Measurements from ENCODE around the gene ZBTB20. TPM values are rescaled to one million over a fixed set of nuclear protein-coding genes. Genes with fewer than 3 reads are reported as not detected.

Gene ZBTB20
- total and polyA plus RNA-seq, 2 donors (not counting 1 experiment from before 2014, with no cell fraction given): 4.0 to 22.5 TPM

- Histone ChIP-seq H3K4me3 (replicated peaks in 1 of 4; ENCODE audit: control extremely low read depth in 1 of 4, insufficient read depth in 1 of 4, low read depth in 3 of 4, low read length in 4 of 4) (no peak overlapping the region), H3K9me3 (ENCODE audit: control insufficient read depth, insufficient read depth, low read depth, low read length) (no peaks in the 10 kb centered on the region), H3K4me2 (ENCODE audit: extremely low read depth, insufficient read depth, low read length) (no peak overlapping the region), H3K27ac (ENCODE audit: insufficient read depth, low read length) (no peak overlapping the region), H2AFZ (ENCODE audit: low read length) (no peak overlapping the region), H3K4me1 (ENCODE audit: control insufficient read depth, extremely low read depth, insufficient read depth, low read length) (no peaks in the 10 kb centered on the region), H4K20me1 (ENCODE audit: control insufficient read depth, extremely low read depth, insufficient read depth, low read length) (no peaks in the 10 kb centered on the region), H3K36me3 (ENCODE audit: control insufficient read depth, insufficient read depth, low read length) (no peaks in the 10 kb centered on the region), H3K9ac (ENCODE audit: insufficient read depth, low read length) (no peak overlapping the region), H3K79me2 (ENCODE audit: control insufficient read depth, insufficient read depth, low read length) (no peaks in the 10 kb centered on the region), H3K27me3 (ENCODE audit: control insufficient read depth, insufficient read depth, low read length) (no peaks in the 10 kb centered on the region)
- no peak for DNase-seq (ENCODE audit: low read depth in 2 of 2)
- TF ChIP-seq CTCF (conservative IDR thresholded peaks at IDR 0.05 in 1 of 2, IDR thresholded peaks at IDR 0.05 in 1 of 2; ENCODE audit: low read depth in 1 of 2, low read length in 2 of 2) (no peak), EZH2 (IDR thresholded peaks at IDR 0.05; ENCODE audit: low read length, missing control alignments) (no peak)
Measured at GRCh38 chr3:114896978-114897377, 250.1 kb downstream of the ZBTB20 start.

- no peak for DNase-seq (ENCODE audit: low read depth in 2 of 2)
- Histone ChIP-seq H3K9me3 (ENCODE audit: control insufficient read depth, insufficient read depth, low read depth, low read length) (no peaks in the 10 kb centered on the region), H3K4me3 (replicated peaks in 1 of 4; ENCODE audit: control extremely low read depth in 1 of 4, insufficient read depth in 1 of 4, low read depth in 3 of 4, low read length in 4 of 4) (no peak overlapping the region), H3K36me3 (ENCODE audit: control insufficient read depth, insufficient read depth, low read length) (no peaks in the 10 kb centered on the region), H3K79me2 (ENCODE audit: control insufficient read depth, insufficient read depth, low read length) (no peaks in the 10 kb centered on the region), H4K20me1 (ENCODE audit: control insufficient read depth, extremely low read depth, insufficient read depth, low read length) (no peaks in the 10 kb centered on the region), H3K9ac (ENCODE audit: insufficient read depth, low read length) (no peak overlapping the region), H2AFZ (ENCODE audit: low read length) (no peak overlapping the region), H3K4me1 (ENCODE audit: control insufficient read depth, extremely low read depth, insufficient read depth, low read length) (no peaks in the 10 kb centered on the region), H3K27me3 (ENCODE audit: control insufficient read depth, insufficient read depth, low read length) (no peaks in the 10 kb centered on the region), H3K27ac (ENCODE audit: insufficient read depth, low read length) (no peak overlapping the region), H3K4me2 (ENCODE audit: extremely low read depth, insufficient read depth, low read length) (no peak overlapping the region)
- TF ChIP-seq CTCF (conservative IDR thresholded peaks at IDR 0.05 in 1 of 2, IDR thresholded peaks at IDR 0.05 in 1 of 2; ENCODE audit: low read depth in 1 of 2, low read length in 2 of 2) (no peak), EZH2 (IDR thresholded peaks at IDR 0.05; ENCODE audit: low read length, missing control alignments) (no peak)
Measured at GRCh38 chr3:114893361-114893760, 253.7 kb downstream of the ZBTB20 start.

GRCh38 chr3:114892880-114893279 lies 254.2 kb downstream of the ZBTB20 start:
- no peak overlapping the region for H3K9ac ChIP-seq (ENCODE audit: insufficient read depth, low read length)
- no peaks in the 10 kb centered on the region for H3K36me3 ChIP-seq (ENCODE audit: control insufficient read depth, insufficient read depth, low read length)
- no peak for DNase-seq (ENCODE audit: low read depth in 2 of 2)
- H3K27me3 ChIP-seq (ENCODE audit: control insufficient read depth, insufficient read depth, low read length): no peaks in the 10 kb centered on the region
- no peaks in the 10 kb centered on the region for H3K79me2 ChIP-seq (ENCODE audit: control insufficient read depth, insufficient read depth, low read length)
- H2AFZ ChIP-seq (ENCODE audit: low read length): no peak overlapping the region
- H3K9me3 ChIP-seq (ENCODE audit: control insufficient read depth, insufficient read depth, low read depth, low read length): no peaks in the 10 kb centered on the region
- no peak overlapping the region for H3K27ac ChIP-seq (ENCODE audit: insufficient read depth, low read length)
- no peaks in the 10 kb centered on the region for H3K4me1 ChIP-seq (ENCODE audit: control insufficient read depth, extremely low read depth, insufficient read depth, low read length)
- TF ChIP-seq CTCF (conservative IDR thresholded peaks at IDR 0.05 in 1 of 2, IDR thresholded peaks at IDR 0.05 in 1 of 2; ENCODE audit: low read depth in 1 of 2, low read length in 2 of 2) (no peak), EZH2 (IDR thresholded peaks at IDR 0.05; ENCODE audit: low read length, missing control alignments) (no peak)
- H4K20me1 ChIP-seq (ENCODE audit: control insufficient read depth, extremely low read depth, insufficient read depth, low read length): no peaks in the 10 kb centered on the region
- no peak overlapping the region for H3K4me3 ChIP-seq (replicated peaks in 1 of 4; ENCODE audit: control extremely low read depth in 1 of 4, insufficient read depth in 1 of 4, low read depth in 3 of 4, low read length in 4 of 4)
- no peak overlapping the region for H3K4me2 ChIP-seq (ENCODE audit: extremely low read depth, insufficient read depth, low read length)
